ENCODE data around the gene INSRR. TPM values are rescaled to one million over a fixed set of nuclear protein-coding genes. Genes with fewer than 3 reads are reported as not detected.
A peak's percentile ranks its signal among the peaks of the same experiment; 100 is the strongest.

Gene INSRR
- total RNA-seq, 2 experiments from 2014 or later = 0.12 to 0.20 TPM

DNA sequence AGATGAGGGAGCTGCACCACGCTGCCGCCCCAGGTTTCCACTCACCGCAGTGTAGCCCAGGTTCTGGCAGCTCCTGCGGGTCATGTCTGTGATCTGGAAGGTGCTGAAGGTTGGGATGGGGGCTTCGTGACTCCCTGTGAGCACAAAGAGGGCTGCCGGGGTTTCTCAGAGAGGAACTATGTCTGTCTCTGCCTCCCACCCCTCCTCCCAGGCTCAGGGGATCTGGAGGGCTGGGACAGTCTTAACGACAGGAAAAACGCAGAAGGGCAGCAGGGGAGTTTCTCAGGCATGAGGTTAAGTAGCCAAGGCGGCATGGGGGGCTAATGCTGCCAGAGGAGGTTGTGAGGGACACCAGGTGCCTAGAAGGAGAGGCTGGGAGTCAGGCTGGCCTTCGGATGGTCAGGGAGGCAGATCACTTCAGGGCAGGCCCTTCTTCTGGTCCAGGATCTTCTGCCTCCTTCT, 42.9 kb downstream of the INSRR start:
- H3K4me1 Mint-ChIP-seq = peaks cover 43% of the 10 kb centered on the region
- H3K36me3 Mint-ChIP-seq = peaks cover 52% of the 10 kb centered on the region
- peaks cover 3% of the 10 kb centered on the region for H3K9me3 Mint-ChIP-seq
- peak overlapping the region; percentile 94 for H3K4me3 Mint-ChIP-seq
- H3K27me3 Mint-ChIP-seq = no peaks in the 10 kb centered on the region
- no peak for DNase-seq
- H3K27ac Mint-ChIP-seq = peak overlapping the region; percentile 99

DNA sequence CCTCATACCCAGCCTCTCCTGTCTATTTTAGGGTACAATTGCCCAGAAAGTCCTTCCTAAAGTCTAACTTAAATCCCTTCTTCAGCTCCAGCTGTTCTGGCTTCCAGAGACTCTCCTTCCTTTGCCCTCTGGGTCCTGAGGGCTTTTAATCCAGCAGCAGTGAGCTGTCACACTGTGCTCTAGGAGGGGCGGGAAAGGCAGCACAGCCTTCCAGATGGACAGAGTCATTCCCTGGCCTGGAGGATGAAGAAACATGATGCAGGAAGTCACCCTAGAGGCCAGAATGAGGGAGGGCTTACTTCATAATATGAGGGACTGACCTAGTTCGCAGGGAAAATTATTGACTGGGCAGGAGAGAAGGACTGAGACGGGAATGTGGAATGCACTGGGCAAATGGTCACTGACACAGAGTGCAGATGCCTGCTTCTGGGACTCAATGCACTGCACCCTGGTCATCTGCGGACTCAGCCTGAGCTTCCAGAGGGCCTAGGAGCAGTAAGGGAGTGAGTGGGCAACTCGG, 43.5 kb downstream of the INSRR start:
- Mint-ChIP-seq H3K4me1 (peaks cover 44% of the 10 kb centered on the region), H3K27ac (peak overlapping the region; percentile 99), H3K27me3 (no peaks in the 10 kb centered on the region), H3K36me3 (peaks cover 53% of the 10 kb centered on the region), H3K4me3 (peak overlapping the region; percentile 94), H3K9me3 (no peaks in the 10 kb centered on the region)
- DNase-seq = no peak

DNA sequence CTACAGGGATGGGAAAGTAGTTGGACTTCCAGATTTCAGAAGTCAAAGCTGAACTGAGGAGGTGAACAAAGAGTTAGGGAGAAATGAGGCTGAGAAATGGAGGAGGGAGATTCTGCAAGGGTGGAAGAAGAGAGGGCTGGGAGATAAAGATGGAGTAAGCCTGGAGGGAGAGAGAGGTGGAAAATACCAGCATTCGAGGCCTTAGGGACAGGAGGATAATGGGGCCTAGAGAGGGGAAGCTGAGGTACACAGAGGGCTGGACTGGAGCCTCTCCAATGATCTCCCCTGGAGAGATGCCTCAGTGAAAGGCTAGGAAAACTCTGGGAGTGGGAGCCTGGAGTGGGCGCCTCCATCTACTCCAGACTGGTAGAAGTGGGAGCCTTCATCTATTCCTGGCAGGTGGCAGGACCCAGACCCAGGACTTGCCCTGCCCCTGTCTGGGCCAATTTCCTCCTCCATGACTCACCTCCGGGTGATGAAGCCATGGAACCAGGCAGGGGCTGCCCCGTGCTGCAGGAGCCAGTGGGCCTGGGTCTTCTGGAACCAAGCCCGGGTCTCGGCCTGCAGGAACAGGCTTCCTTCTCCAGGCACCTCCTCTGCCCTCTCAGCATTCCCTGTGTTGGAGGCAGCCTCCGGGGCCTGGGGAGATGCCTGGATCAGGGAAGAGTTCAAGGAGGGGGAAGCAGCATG, 44.2 kb downstream of the INSRR start:
- H3K36me3 Mint-ChIP-seq = peaks cover 53% of the 10 kb centered on the region
- peak overlapping the region; percentile 99 for H3K27ac Mint-ChIP-seq
- H3K9me3 Mint-ChIP-seq = no peaks in the 10 kb centered on the region
- peak; percentile 48 for DNase-seq
- H3K27me3 Mint-ChIP-seq = no peaks in the 10 kb centered on the region
- H3K4me3 Mint-ChIP-seq = peak overlapping the region; percentile 94
- peaks cover 48% of the 10 kb centered on the region for H3K4me1 Mint-ChIP-seq

DNA sequence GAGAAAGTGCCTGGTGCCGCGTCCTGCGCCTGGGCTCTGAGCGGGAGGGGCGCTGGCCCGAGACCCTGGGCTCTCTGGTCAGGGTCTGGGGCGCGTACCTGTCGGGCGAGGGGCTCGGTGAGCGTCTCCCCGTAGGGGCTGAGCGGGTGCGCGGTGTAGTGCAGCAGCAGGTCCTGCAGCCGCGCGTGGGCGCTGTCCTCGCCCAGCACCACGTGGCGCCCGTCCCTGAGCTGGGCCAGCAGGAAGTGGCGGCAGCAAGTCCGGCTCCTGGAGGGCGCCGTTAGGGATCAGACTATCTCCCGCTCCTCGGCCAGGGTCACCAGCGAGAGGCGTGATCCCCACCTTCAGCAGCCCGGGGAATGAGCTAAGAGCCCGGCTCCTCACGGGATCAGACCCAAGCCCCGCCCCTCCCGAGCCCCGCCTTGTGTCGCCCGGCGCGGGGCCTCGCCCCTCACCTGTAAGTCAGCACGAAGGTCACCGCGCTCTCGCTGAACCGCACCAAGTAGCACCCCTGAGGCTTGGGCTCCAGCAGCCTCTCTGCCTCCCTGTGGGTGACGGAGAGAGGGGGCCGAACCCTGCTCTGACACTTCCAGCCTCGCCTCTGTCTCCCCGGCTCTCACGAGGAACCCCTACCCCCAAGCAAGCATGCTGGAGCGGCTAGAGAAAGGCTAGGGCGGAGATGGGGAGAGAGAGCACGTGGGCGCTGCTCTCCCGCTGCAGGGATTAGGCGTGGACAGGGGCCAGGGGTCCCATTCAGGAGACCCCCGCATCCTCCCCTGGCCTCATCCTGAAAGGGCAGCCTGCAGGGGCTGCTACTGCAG, 45.0 kb downstream of the INSRR start:
- H3K27me3 Mint-ChIP-seq = no peaks in the 10 kb centered on the region
- peaks cover 58% of the 10 kb centered on the region for H3K36me3 Mint-ChIP-seq
- no peaks in the 10 kb centered on the region for H3K9me3 Mint-ChIP-seq
- H3K4me1 Mint-ChIP-seq = peaks cover 53% of the 10 kb centered on the region
- peak; percentile 80 for DNase-seq
- peak overlapping the region; percentile 94 for H3K4me3 Mint-ChIP-seq
- peak overlapping the region; percentile 99 for H3K27ac Mint-ChIP-seq

- H3K4me3 Mint-ChIP-seq = peak overlapping the region; percentile 94
- no peaks in the 10 kb centered on the region for H3K9me3 Mint-ChIP-seq
- peaks cover 64% of the 10 kb centered on the region for H3K36me3 Mint-ChIP-seq
- H3K27me3 Mint-ChIP-seq = no peaks in the 10 kb centered on the region
- DNase-seq = no peak
- peak overlapping the region; percentile 99 for H3K27ac Mint-ChIP-seq
- peaks cover 56% of the 10 kb centered on the region for H3K4me1 Mint-ChIP-seq
These were observed 45.6 kb downstream of the INSRR start for GRCh38 chr1:156813298-156813697.

DNA sequence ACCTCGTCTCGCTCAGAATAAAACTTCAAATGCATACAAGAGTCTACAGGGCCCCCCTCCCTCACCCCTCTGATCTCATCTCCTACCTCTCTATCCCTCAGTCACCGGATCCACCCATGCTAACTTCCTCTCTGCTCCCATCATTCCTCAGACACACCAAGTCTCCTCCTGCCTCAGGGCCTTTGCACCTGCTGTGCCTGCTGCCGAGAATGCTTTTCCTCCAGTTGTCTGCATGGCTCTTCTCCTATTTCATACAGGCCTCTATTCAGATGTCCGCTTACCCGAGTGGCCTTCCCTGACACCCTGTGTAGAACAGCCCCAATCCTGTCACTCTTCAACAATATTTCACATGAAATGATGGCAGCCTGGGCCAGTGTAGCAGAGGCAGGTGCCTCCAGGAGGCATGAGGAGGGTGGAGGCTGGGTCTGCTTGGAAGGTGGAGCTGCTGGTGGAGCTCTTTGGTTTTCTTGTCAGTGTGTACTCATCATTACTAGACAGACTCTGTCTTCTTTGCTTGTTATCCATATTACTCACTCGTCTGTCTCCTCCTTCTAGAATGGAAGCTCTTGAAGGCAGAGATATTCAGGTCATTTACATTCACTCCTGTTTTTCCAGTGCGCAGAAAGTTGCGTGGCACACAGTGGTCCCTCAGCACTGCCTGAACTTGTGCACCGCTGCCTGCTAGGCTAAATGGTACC, 46.5 kb downstream of the INSRR start:
- Mint-ChIP-seq H3K27ac (peak overlapping the region; percentile 60), H3K4me3 (peak overlapping the region; percentile 94), H3K4me1 (peaks cover 61% of the 10 kb centered on the region), H3K9me3 (no peaks in the 10 kb centered on the region), H3K36me3 (peaks cover 73% of the 10 kb centered on the region), H3K27me3 (no peaks in the 10 kb centered on the region)
- no peak for DNase-seq

GRCh38 chr1:156811168-156811567, 47.7 kb downstream of the INSRR start:
- Mint-ChIP-seq H3K4me3 (peak overlapping the region; percentile 94), H3K36me3 (peaks cover 78% of the 10 kb centered on the region), H3K4me1 (peaks cover 62% of the 10 kb centered on the region), H3K27me3 (no peaks in the 10 kb centered on the region), H3K27ac (peak overlapping the region; percentile 14), H3K9me3 (no peaks in the 10 kb centered on the region)
- DNase-seq = no peak

GRCh38 chr1:156809711-156810366, 49.1 kb downstream of the INSRR start:
- H3K4me1 Mint-ChIP-seq = peaks cover 61% of the 10 kb centered on the region
- no peak overlapping the region for H3K4me3 Mint-ChIP-seq
- H3K27ac Mint-ChIP-seq = peak overlapping the region; percentile 24
- DNase-seq = no peak
- H3K36me3 Mint-ChIP-seq = peaks cover 71% of the 10 kb centered on the region
- no peaks in the 10 kb centered on the region for H3K9me3 Mint-ChIP-seq
- no peaks in the 10 kb centered on the region for H3K27me3 Mint-ChIP-seq

DNA sequence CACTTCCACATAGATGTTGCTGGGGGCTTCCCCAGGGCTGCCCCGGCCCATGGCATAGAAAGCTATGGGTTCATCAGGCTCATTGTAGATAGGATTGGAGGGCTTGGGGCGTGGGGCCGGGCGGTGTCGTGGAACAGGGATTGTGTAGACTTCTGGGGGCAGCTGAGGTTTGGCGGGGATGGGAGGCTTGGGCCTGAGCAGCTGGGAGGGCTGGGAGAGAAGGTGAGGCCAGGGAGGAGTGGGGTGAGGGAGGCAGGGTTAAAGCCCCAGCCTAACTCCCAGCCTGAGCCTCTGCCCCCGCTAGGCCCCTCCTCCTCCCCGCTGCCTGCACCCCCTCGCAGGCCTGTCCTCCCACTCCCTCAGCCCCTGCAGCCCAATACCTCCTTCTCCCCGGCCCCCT, 49.6 kb downstream of the INSRR start:
- Mint-ChIP-seq H3K4me1 (peaks cover 56% of the 10 kb centered on the region), H3K27ac (peak overlapping the region; percentile 27), H3K9me3 (no peaks in the 10 kb centered on the region), H3K27me3 (no peaks in the 10 kb centered on the region), H3K36me3 (peaks cover 66% of the 10 kb centered on the region), H3K4me3 (no peak overlapping the region)
- no peak for DNase-seq

DNA sequence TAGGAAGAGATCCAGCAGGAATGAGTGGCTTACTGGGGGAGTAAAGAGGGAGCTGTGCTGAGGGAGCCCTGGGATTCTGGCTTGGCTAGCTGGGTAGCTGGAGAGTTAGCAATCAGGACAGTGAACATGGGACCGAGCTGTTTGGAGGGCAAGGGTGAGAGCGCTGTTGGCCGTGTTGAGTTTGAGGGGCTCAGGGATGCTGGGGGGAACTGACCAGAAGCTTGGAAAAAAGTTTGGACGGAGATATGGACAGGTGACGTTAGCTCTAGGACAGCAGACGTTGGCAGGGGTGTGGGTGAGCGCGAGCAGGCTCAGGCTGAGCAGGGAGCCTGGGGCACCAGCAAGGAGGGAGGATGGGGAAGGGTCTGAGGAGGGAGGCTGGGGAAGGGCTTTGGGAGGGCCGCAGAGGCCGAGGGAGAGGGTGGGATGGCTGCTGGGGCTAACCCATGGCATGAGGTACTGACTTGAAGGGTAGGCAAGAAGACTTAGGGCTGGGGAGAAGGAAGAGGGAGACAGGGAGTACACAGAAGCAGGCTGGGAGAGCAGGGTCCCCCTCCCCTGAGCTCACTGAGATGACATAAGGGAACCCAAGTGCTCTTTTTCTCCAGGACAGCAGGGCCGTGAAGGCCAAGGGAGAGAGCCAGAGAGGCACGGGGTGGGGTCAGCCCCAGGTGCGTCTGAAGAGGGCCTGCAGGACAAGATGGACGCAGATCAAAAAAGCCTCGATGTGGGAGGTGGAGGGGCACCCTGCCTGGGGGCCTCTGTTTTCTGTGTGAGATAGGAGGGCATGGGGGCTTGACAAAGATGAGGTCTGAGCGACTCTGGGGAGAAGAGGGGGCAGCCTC, 50.5 kb downstream of the INSRR start:
- peaks cover 61% of the 10 kb centered on the region for H3K36me3 Mint-ChIP-seq
- peak overlapping the region; percentile 8 for H3K4me3 Mint-ChIP-seq

DNA sequence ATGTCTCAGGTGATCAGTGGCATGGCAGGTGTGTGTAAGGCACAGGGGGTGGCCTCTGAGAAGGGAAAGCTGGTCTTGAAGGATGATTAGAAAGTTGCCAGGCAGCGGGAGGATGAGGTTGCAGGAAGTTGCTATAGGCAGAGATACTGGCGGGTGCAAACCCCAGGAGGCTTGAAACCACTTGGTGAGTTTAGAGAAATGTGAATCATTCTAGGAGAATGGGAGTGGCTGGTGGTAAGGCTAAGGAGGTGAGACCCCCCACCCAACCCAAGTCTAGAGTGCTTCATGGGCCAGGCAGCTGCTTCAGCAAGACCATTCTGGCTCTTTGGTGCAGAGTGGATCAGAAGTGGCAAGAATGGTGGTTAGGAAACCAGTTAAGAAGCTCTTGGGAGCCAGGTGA, 51.3 kb downstream of the INSRR start:
- peaks cover 53% of the 10 kb centered on the region for H3K36me3 Mint-ChIP-seq
- H3K27ac Mint-ChIP-seq = peak overlapping the region; percentile 73
- no peaks in the 10 kb centered on the region for H3K9me3 Mint-ChIP-seq

More for the DNA sequence above, 50.5 kb downstream of the INSRR start:
- Mint-ChIP-seq H3K9me3 (no peaks in the 10 kb centered on the region), H3K4me1 (peaks cover 54% of the 10 kb centered on the region), H3K27ac (peak overlapping the region; percentile 73), H3K27me3 (no peaks in the 10 kb centered on the region)
- DNase-seq = no peak

GRCh38 chr1:156806512-156807440, 52.1 kb downstream of the INSRR start:
- peak overlapping the region; percentile 73 for H3K27ac Mint-ChIP-seq
- no peaks in the 10 kb centered on the region for H3K27me3 Mint-ChIP-seq
- H3K9me3 Mint-ChIP-seq = no peaks in the 10 kb centered on the region
- peaks cover 38% of the 10 kb centered on the region for H3K4me1 Mint-ChIP-seq
- DNase-seq = no peak
- H3K36me3 Mint-ChIP-seq = peaks cover 44% of the 10 kb centered on the region
- H3K4me3 Mint-ChIP-seq = no peak overlapping the region

More for the DNA sequence above, 51.3 kb downstream of the INSRR start:
- no peaks in the 10 kb centered on the region for H3K27me3 Mint-ChIP-seq
- H3K4me3 Mint-ChIP-seq = no peak overlapping the region
- H3K4me1 Mint-ChIP-seq = peaks cover 46% of the 10 kb centered on the region
- peak; percentile 20 for DNase-seq

All from activated naive CD8-positive, alpha-beta T cell treated with anti-CD3 and anti-CD28 coated beads for 36 hours (primary cell).